ENCODE results near the gene FAM210A. TPM values are rescaled to one million over a fixed set of nuclear protein-coding genes. Genes with fewer than 3 reads are reported as not detected.
"Not testable (repeated sequence)": the region's sequence is repeated elsewhere in the genome, so short reads cannot be mapped to it uniquely, and the experiment has no call there.

Gene FAM210A
- polyA plus RNA-seq, 2 of the 4 experiments (the other 2 are of a cell fraction) = 17.1 to 26.2 TPM

DNA sequence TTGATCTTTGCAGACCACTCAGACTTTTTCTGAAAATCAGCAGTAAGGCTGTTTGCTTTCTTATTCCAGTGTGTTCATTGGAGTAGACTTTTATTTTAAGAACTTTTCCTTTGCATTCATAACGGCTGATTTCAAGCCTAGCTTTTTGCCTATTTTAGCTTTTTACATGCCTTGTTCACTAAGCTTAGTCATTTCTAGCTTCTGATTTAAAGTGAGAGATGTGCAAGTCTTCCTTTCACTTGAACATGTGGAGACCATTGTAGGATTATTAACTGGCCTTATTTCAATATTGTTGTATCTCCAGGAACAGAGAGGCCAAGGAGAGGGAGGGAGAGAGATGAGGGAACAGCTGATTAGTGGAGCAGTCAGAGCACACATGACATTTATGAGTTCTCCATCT, 32.3 kb upstream of the FAM210A start:
- no peaks in the 10 kb centered on the region for H3K9me3 ChIP-seq
- DNase-seq (ENCODE audit: low read depth in 1 of 2, low spot score in 1 of 2) = no peak
- no peak overlapping the region for H3K27ac ChIP-seq
- TF ChIP-seq HOXA7 (CRISPR knock-in tag; IDR thresholded peaks at IDR 0.05) (no peak), HES2 (IDR thresholded peaks at IDR 0.05) (no peak), PHF8 (IDR thresholded peaks at IDR 0.05; ENCODE audit: borderline replicate concordance, low read depth) (no peak), ZNF302 (CRISPR knock-in tag; IDR thresholded peaks at IDR 0.05) (no peak), ESRRA (IDR thresholded peaks at IDR 0.05; ENCODE audit: borderline replicate concordance, low read length) (no peak), CBX2 (IDR thresholded peaks at IDR 0.05; ENCODE audit: borderline replicate concordance, low read depth) (no peak), JUNB (IDR thresholded peaks at IDR 0.05) (no peak)
- ChIA-PET CTCF (no interaction called here), POLR2A (no interaction called here)
- WGBS (ENCODE audit: missing lambda C conversion rate) = 75% methylated on average over 1 of the region's 1 CpG
- no peak for ATAC-seq
- no peak for FAIRE-seq
- H3K4me3 ChIP-seq = no peak overlapping the region
- no peak overlapping the region for H3K4me2 ChIP-seq
- no peaks in the 10 kb centered on the region for H3K4me1 ChIP-seq

DNA sequence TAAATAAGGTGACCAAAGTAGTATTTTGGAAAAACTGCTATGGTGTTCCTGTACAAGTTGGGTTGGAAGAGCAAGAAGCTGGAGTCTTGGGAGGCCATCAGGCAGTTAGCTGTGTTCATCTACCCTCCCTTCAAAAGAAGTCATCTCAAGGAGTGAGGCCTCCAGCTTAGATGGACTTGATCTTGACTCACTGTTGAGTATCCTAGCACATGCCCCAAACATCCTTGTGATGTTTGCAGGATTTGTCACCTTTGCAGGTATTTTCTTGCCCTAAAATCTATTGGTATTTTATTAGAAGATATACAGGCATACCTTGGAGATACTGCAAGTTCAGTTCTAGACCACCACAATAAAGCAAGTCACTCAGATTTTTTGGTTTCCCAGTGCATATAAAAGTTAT, 30.3 kb upstream of the FAM210A start:
- ChIA-PET CTCF (interaction anchor here (1.1 kb wide), 2 partner anchors 11 to 44 kb away, joined by 3 to 4 read pairs; no protein-coding TSS in a partner anchor), POLR2A (no interaction called here)
- TF ChIP-seq BCL3 (IDR thresholded peaks at IDR 0.05) = no peak
- no peak for TF ChIP-seq NR3C1 (IDR thresholded peaks at IDR 0.05)
- TF ChIP-seq TFCP2L1 (CRISPR knock-in tag; IDR thresholded peaks at IDR 0.05) = no peak
- no peak for TF ChIP-seq HOXB13 (CRISPR knock-in tag; IDR thresholded peaks at IDR 0.05; ENCODE audit: low read depth)
- TF ChIP-seq KDM1A (IDR thresholded peaks at IDR 0.05; ENCODE audit: low read depth) = no peak
- TF ChIP-seq CEBPB (IDR thresholded peaks at IDR 0.05) = no peak
- TF ChIP-seq CBX2 (IDR thresholded peaks at IDR 0.05; ENCODE audit: borderline replicate concordance, low read depth) = no peak
- no peak for TF ChIP-seq MAX (IDR thresholded peaks at IDR 0.05)
- no peak for TF ChIP-seq JUNB (IDR thresholded peaks at IDR 0.05)
- no peak for TF ChIP-seq KDM5A (IDR thresholded peaks at IDR 0.05)
- TF ChIP-seq EHMT2 (IDR thresholded peaks at IDR 0.05; ENCODE audit: low read depth) = no peak
- no peak for TF ChIP-seq POLR2AphosphoS2 (conservative IDR thresholded peaks at IDR 0.05; ENCODE audit: low read length)
- H3K9me3 ChIP-seq = no peaks in the 10 kb centered on the region
- no peak for ATAC-seq
- FAIRE-seq = no peak
- H3K4me2 ChIP-seq = no peak overlapping the region
- H3K27ac ChIP-seq = no peak overlapping the region
- H3K4me1 ChIP-seq = no peaks in the 10 kb centered on the region
- H3K4me3 ChIP-seq = no peak overlapping the region
- DNase-seq (ENCODE audit: low read depth in 1 of 2, low spot score in 1 of 2) = no peak

GRCh38 chr18:13756261-13756660, 29.9 kb upstream of the FAM210A start:
- no peak overlapping the region for H3K27ac ChIP-seq
- ATAC-seq (no peak), DNase-seq (ENCODE audit: low read depth in 1 of 2, low spot score in 1 of 2) (no peak), FAIRE-seq (no peak)
- no peaks in the 10 kb centered on the region for H3K9me3 ChIP-seq
- H3K4me2 ChIP-seq = no peak overlapping the region
- WGBS (ENCODE audit: missing lambda C conversion rate) = 98% methylated on average over 2 of the region's 2 CpGs
- TF ChIP-seq ZC3H11A (IDR thresholded peaks at IDR 0.05) = no peak
- TF ChIP-seq HOXB13 (CRISPR knock-in tag; IDR thresholded peaks at IDR 0.05; ENCODE audit: low read depth) = no peak
- TF ChIP-seq, protein P1, sequence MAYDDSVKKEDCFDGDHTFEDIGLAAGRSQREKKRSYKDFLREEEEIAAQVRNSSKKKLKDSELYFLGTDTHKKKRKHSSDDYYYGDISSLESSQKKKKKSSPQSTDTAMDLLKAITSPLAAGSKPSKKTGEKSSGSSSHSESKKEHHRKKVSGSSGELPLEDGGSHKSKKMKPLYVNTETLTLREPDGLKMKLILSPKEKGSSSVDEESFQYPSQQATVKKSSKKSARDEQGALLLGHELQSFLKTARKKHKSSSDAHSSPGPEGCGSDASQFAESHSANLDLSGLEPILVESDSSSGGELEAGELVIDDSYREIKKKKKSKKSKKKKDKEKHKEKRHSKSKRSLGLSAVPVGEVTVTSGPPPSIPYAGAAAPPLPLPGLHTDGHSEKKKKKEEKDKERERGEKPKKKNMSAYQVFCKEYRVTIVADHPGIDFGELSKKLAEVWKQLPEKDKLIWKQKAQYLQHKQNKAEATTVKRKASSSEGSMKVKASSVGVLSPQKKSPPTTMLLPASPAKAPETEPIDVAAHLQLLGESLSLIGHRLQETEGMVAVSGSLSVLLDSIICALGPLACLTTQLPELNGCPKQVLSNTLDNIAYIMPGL (CRISPR knock-in tag; IDR thresholded peaks at IDR 0.05; ENCODE audit: borderline replicate concordance) = no peak
- POLR2A ChIA-PET = no interaction called here
- H3K4me1 ChIP-seq = no peaks in the 10 kb centered on the region
- no peak overlapping the region for H3K4me3 ChIP-seq
- CTCF ChIA-PET = interaction anchor here (1.1 kb wide), 2 partner anchors 10 to 45 kb away, joined by 3 to 4 read pairs; no protein-coding TSS in a partner anchor

GRCh38 chr18:13751599-13751998, 25.2 kb upstream of the FAM210A start:
- H3K4me2 ChIP-seq; H3K27ac ChIP-seq; H3K4me1 ChIP-seq; H3K9me3 ChIP-seq; H3K4me3 ChIP-seq; POLR2A ChIA-PET; ATAC-seq; DNase-seq (ENCODE audit: low read depth in 1 of 2, low spot score in 1 of 2); CTCF ChIA-PET; FAIRE-seq: not testable (repeated sequence)
- 98% methylated on average over 3 of the region's 3 CpGs for WGBS (ENCODE audit: missing lambda C conversion rate)
